CD4-positive, alpha-beta T cell treated with Interleukin-6 for 4 hours (primary cell): Measurements from ENCODE around the gene RAB13.

Experiments used
- DNase-seq: peaks from one replicate; pipeline ENCODE4 v3.0.0-alpha.2; 2020; ENCODE audit warnings: mixed read lengths

Gene RAB13

DNA sequence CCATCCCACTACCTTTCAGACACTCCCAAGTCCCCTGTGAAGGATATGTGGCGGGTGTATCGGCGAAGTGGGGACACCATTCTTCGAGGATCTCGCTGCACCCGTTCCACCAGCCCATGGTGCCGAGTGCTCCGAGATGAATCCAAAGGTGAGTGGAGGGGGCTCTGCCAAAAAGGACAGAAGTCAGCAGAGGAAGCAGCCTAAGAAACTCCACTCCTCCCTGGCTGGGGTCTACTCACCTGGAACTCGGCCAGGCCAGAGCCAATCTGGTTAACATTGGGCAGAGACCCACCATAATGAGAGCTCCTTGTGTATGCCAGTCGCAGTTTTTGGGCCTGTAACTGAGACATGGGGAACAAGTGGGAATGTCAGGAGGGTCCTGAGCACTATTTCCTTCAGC is 31.3 kb downstream of the RAB13 start:
- no peak for DNase-seq

DNA sequence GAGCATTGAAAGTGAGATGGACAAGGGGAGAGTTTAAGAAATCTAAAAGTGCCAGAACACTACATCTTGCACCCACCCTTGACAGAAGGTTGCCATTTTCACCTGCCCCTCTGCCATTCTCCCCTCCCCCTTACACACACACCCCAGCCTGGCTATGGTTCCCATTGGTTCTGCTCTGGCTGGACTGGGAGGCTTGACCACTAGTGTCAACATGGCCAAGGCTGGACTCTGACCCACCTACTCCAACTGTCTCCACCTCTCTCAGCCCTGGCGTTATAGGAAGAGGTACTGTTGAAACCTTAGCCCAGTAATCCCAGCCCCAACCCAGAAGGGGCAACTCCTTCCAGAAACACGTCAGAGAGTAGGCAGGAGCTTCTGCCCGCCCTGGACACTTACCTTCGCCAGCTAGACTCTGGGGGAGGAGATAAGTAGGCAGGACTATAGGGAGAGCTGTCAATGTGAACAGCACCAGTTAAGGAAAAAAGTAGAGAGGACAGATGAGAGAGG is 32.2 kb downstream of the RAB13 start:
- no peak for DNase-seq

GRCh38 chr1:153951801-153952200 is 34.3 kb downstream of the RAB13 start:
- no peak for DNase-seq

- DNase-seq = no peak
Measured at GRCh38 chr1:153951183-153951582, 35.0 kb downstream of the RAB13 start.

GRCh38 chr1:153946622-153947241 is 39.4 kb downstream of the RAB13 start, which contains the start of gene DENND4B:
TSS of gene DENND4B (minus strand) at chr1:153946718. CDS start at chr1:153944374, 2,344 bp downstream.
- DNase-seq = peak; percentile 82

- DNase-seq = peak; percentile 77
Measured at GRCh38 chr1:153945795-153946621, 40.1 kb downstream of the RAB13 start.

DNA sequence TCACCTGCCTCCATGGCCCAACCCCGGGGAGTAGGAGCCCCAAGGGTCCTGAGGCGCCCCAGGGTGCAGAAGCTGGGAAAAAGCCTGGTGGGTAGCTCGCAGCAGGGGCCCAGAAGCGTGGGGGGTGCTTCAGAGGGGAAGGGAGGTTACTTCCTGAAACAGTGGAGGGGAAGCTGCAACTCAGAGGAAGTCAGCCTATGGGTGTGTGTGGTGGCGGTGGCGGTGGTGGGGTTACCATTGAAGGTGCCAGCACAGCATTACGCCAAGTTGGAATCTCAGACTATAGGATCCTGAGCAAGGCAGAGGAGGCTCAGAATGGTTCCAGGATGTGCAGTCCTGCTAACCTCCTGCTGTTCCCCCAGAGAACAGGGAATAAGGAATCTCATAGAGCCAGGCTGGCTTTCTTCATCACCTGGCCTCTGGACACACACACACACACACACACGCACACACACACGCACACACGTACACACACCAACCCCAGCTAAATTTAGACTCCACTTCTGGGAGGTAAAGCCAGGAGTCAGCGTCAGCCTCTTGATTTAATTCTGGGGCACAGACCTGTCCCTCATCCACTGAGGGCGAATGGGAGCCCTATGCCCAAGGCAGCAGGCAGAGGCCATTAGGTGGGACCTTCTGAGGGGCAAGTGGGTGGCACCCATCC is 40.9 kb downstream of the RAB13 start:
- DNase-seq = peak; percentile 83

GRCh38 chr1:153944827-153945117 is 41.4 kb downstream of the RAB13 start:
- DNase-seq = no peak

DNA sequence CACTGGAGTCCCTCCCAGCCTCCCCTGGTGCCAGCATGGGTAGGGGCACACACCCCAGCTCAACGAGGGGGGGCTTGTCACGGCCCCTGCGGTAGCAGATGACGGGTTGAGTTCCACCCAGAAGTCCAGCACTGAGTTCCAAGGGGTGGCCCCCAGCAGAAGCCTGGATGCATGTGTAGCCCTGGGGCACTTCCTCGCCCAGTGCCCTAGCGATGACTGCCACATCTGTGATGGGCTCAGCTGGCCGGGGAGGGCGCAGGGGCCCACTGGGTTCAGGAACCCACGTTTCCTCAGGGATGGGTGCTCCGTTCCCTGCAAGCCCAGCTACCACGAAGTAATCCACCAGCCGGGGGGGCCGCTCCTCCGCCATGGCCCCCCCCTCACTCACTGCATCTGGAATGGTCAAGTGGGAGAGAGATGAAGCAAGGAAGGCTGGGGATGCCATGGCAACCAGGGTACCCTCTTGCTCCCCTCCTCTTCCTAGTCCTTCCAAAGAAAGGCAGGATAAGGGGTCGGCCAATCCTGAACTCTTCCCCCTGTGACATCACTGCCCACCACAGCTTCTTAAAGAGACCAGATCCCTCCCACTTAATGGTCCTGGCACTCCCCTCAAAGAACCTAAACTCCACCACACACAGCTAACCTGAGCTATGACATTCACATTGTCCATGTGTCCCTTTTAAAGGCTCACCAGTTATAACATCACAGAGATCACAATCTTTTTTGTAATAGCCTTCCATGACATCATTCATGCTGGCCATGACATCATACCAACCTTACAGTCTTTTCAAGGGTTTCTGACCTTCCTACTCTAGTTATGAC is 41.9 kb downstream of the RAB13 start:
- DNase-seq = no peak

GRCh38 chr1:153942766-153943549 is 43.2 kb downstream of the RAB13 start:
- no peak for DNase-seq

DNA sequence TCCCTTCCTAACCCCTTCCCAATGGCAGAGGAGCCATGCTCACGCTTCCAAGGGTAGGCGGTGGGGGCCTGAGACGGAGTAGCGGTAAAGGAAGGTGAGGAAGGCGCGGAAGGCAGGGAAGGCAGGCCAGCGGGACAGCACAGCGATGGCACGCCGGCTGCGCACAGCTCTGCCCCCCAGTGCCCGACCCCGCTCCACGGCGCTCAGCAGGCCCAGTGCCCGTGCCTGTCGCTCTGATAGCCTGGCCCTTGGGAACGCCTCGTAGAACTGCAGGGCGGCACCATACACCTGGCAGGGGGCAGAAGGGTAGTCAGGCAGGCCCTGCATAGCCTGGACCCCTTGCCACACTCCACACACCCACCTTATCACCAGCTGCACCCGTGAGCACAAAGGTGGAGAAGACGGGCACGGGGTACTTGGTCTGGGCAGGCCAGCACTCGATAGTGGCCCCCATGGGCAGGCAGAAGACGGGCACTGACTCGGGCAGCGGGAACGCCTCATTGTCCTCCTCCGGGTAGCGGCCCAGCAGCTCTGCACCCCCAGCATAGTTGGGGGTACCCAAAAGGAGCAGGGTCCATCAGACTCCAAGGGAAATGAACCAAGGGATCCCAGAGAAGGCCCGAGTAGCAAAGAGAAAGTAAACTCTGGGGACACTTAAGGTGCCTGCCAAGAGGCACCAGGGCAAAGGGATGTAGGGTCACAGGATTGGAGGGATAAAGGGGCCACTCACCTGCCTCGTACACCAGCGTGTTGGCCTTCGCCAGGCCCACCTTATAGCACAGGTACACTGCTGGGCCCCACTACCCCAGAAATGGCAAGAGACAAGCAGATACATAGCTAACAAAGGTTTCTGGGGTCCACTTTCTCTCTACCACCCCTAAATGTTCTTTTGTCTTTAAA is 44.1 kb downstream of the RAB13 start:
- DNase-seq = no peak

DNA sequence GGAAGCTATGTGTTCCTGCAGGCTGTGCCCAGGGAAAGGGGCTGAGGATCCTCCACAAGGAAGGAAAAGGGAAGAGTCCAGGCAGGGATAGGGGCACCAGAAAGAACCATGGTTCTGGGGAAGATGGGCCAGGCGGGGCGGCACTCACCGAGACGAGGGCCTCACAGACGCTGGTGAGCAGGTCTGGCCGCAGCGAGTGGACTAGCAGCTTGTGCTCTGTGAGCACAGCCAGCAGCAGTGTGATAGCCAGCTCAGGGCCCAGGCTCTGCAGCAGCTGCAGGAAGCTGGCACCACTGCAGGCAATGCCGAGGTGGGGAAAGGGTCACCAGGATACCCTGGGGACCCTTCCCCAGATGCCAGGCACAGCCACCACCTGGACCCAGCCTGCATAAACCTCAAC is 45.4 kb downstream of the RAB13 start:
- DNase-seq = no peak

- DNase-seq = no peak
Measured at GRCh38 chr1:153939476-153939875, 46.7 kb downstream of the RAB13 start.

DNA sequence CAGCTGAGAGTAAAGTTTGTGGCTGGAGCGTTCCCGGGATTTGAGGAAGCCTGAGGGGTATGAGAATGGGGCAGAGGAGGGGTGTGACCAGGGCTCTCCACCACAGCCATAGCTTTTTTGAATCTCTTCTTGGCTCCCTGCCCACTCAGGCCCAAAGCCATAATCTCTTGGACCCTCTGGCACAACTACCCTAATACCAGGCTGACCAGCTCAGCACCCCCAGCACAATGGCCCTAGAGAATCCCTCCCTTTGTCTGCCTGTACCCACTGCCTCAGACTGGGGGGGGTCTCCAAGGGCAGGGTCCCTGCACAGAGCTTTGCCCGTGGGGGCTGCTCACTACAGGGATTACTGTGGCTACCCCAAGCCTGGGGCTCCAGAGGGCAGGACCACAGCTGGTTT is 47.1 kb downstream of the RAB13 start:
- no peak for DNase-seq

- DNase-seq = no peak
Measured at GRCh38 chr1:153937331-153937730, 48.8 kb downstream of the RAB13 start.

GRCh38 chr1:153936011-153936802 is 49.9 kb downstream of the RAB13 start:
- no peak for DNase-seq

DNA sequence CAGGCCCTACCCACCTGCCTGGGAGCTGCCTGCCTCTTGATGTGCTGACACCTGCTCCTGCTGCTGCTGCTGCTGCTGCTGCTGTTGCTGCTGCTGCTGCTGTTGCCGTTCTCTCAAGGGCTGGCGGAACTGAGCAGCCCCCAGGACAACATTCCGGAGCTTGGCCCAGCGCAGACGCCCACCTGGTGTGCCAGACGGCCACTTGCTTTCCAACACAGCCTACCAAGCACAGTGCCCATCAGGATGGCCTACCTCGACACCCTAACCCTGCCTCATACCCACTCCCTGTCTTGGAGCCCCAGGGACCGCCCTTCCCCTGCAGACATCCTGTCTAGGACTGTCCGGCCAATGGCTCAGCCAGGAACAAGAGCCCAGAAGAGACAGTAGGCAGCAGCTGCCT is 51.4 kb downstream of the RAB13 start:
- DNase-seq = no peak

DNA sequence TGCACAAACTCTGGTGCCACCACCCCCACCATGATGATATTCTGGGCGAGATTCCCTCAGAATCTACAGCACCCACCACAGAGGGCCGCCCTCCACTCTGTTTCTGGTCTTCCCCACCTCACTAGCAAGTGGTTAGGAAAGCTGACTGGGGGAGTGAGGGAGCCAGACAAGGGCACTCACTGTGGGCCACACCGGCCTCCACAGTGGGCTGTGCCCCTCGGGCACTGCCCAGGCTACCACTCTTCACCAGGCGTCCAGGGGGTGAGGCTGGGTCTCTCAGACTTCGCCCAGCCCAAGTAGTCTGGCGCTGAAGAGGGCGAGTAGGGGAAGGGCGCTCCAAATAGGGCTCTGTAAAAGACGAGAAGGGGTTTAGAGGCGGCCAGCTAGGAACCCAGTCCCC is 52.2 kb downstream of the RAB13 start:
- no peak for DNase-seq

- no peak for DNase-seq
Measured at GRCh38 chr1:153933430-153933829, 52.7 kb downstream of the RAB13 start.
